ENCODE data around the gene C10orf90. TPM values are rescaled to one million over a fixed set of nuclear protein-coding genes. Genes with fewer than 3 reads are reported as not detected.

C10orf90 gene
- total and polyA plus RNA-seq, 2 of the 8 experiments (the other 6 are each of a cell fraction or from before 2014, with no cell fraction given) = 0.21 TPM; not detected in 1

DNA sequence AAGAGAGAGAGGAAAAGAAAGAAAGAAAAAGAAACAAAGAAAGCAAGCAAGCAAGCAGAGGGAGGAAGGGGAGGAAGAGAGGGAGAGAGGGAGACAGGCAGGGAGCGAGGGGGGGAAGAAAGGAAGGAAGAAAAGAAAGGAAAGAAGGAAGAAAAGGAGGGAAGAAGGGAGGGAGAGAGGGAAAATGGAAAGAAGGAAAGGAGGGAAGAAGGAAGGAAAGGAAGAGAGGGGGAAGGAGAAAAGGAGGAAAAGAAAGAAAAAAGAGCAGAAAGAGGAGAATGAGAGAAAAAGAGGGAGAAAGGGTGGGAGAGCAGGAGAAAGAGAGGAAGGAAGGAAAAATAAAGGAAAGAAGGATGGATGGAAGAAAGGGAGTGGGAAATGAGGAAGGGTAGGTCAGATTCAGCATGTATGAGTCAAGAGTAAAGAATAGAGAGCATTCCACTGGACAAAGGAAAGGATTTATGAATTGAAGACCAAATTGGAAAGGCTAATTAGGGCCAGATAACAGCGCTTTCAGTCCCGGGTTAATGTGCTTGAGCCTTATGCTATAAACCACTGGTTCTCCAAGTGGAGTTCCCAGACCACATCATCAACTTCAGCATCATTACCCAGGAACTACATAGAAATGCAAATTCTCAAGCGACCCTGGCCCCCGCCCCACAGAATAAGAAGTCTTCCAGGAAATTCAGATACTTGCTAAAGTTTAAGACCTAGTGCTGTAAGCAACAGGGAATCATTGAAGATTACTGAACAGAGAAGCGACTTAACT is 85.1 kb downstream of the C10orf90 start:
- H3K4me3 ChIP-seq (ENCODE audit: extremely low read depth in 1 of 4, insufficient read depth in 2 of 4, low read depth in 3 of 4, low read length in 4 of 4) = no peak overlapping the region
- H3K23ac ChIP-seq (ENCODE audit: insufficient read length) = no peak overlapping the region
- DNase-seq (ENCODE audit: low read depth in 1 of 2, low spot score in 2 of 2) (no peak), FAIRE-seq (no peak)
- H3K79me2 ChIP-seq (ENCODE audit: control insufficient read depth in 1 of 2, insufficient read depth in 2 of 2, low read length in 2 of 2) = no peaks in the 10 kb centered on the region
- H4K8ac ChIP-seq (ENCODE audit: extremely low read depth, insufficient read depth, low read length) = no peak overlapping the region
- H2BK120ac ChIP-seq (replicated peaks; ENCODE audit: low read depth, low read length) = no peak overlapping the region
- peaks cover 0 to 8% (median 6%) of the 10 kb centered on the region in 4 experiments; a peak in 5 of 7 replicates for H3K4me1 ChIP-seq (replicated peaks in 1 of 4; ENCODE audit: control insufficient read depth in 3 of 4, insufficient read depth in 4 of 4, low read length in 3 of 4)
- H2BK12ac ChIP-seq (ENCODE audit: low read depth, low read length) = no peak overlapping the region
- no peak overlapping the region for H2AFZ ChIP-seq (ENCODE audit: low read length)
- H4K5ac ChIP-seq (ENCODE audit: insufficient read length, low read depth, low read length) = no peak overlapping the region
- WGBS, 2 experiments (ENCODE audit: extremely low coverage in 1 of 2, insufficient coverage in 1 of 2, insufficient read length in 1 of 2, insufficient replicate concordance in 2 of 2, low coverage in 1 of 2, low lambda C conversion rate in 2 of 2, missing lambda C conversion rate in 1 of 2) = 71% methylated on average over 6 of the region's 6 CpGs; no CpG with 5 or more reads in 1 of the 2 experiments
- no peaks in the 10 kb centered on the region for H3K79me1 ChIP-seq (ENCODE audit: low read depth, low read length)
- no peak overlapping the region for H3K18ac ChIP-seq (ENCODE audit: extremely low read depth, low read length)
- H3K9me3 ChIP-seq (ENCODE audit: insufficient read depth in 2 of 2, low read depth in 1 of 2, low read length in 1 of 2) = no peaks in the 10 kb centered on the region
- no peak overlapping the region for H2BK5ac ChIP-seq (ENCODE audit: low read depth, low read length)
- H3K4me2 ChIP-seq (ENCODE audit: insufficient read depth in 1 of 2, low read depth in 2 of 2, low read length in 2 of 2) = no peak overlapping the region
- H4K20me1 ChIP-seq (replicated peaks in 1 of 2; ENCODE audit: control insufficient read depth in 1 of 2, insufficient read depth in 2 of 2, low read length in 2 of 2) = no peaks in the 10 kb centered on the region
- no peak overlapping the region for H2BK15ac ChIP-seq (ENCODE audit: low read length)
- H3K9ac ChIP-seq (replicated peaks in 1 of 4; ENCODE audit: extremely low read depth in 1 of 4, low read depth in 3 of 4, low read length in 3 of 4) = no peak overlapping the region; a peak in 2 of 7 replicates
- TF ChIP-seq RXRA (IDR thresholded peaks at IDR 0.05; ENCODE audit: insufficient read depth, low read depth, low read length) (no peak), POLR2A (IDR thresholded peaks at IDR 0.05; ENCODE audit: control extremely low read depth in 1 of 2, low read depth in 2 of 2, low read length in 2 of 2) (no peak), POLR2AphosphoS5 (IDR thresholded peaks at IDR 0.05; ENCODE audit: low read depth, low read length) (no peak), SRF (IDR thresholded peaks at IDR 0.05; ENCODE audit: low read depth, low read length) (no peak), BCL11A (IDR thresholded peaks at IDR 0.05; ENCODE audit: low read depth in 2 of 2, low read length in 2 of 2) (no peak), JUND (IDR thresholded peaks at IDR 0.05; ENCODE audit: low read length) (no peak), ZNF274 (IDR thresholded peaks at IDR 0.05; ENCODE audit: borderline replicate concordance, extremely low read depth, low read length) (no peak), CBX8 (IDR thresholded peaks at IDR 0.05; ENCODE audit: borderline replicate concordance, low read depth, low read length) (no peak), BACH1 (IDR thresholded peaks at IDR 0.05; ENCODE audit: low read length) (no peak), KDM1A (IDR thresholded peaks at IDR 0.05; ENCODE audit: borderline replicate concordance, low read length) (no peak)
- TF ChIP-seq, protein P1, sequence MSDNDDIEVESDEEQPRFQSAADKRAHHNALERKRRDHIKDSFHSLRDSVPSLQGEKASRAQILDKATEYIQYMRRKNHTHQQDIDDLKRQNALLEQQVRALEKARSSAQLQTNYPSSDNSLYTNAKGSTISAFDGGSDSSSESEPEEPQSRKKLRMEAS (IDR thresholded peaks at IDR 0.05) = no peak
- TF ChIP-seq, protein P2, sequence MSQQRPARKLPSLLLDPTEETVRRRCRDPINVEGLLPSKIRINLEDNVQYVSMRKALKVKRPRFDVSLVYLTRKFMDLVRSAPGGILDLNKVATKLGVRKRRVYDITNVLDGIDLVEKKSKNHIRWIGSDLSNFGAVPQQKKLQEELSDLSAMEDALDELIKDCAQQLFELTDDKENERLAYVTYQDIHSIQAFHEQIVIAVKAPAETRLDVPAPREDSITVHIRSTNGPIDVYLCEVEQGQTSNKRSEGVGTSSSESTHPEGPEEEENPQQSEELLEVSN (IDR thresholded peaks at IDR 0.05) = no peak
- H3K23me2 ChIP-seq (ENCODE audit: low read depth, low read length) = 0 out of 2 replicates have a peak, but pooled peaks cover 2% of the 10 kb centered on the region
- H3K56ac ChIP-seq (replicated peaks; ENCODE audit: insufficient read length, low read depth, low read length) = no peak overlapping the region
- no peak overlapping the region for H3K27ac ChIP-seq (ENCODE audit: low read depth, low read length)
- H2AK5ac ChIP-seq (ENCODE audit: low read depth, low read length) = no peak overlapping the region
- ChIA-PET POLR2A (ENCODE audit: partially characterized antibody) (no interaction called here), CTCF (ENCODE audit: partially characterized antibody) (interaction anchor here (1.7 kb wide), 1 partner anchor 13 kb away, joined by 5 read pairs; no protein-coding TSS in a partner anchor)
- no peaks in the 10 kb centered on the region for H3K36me3 ChIP-seq (ENCODE audit: control insufficient read depth in 2 of 4, insufficient read depth in 4 of 4, low read length in 3 of 4)
- no peak overlapping the region for H3K14ac ChIP-seq (ENCODE audit: insufficient read length)
- H3K27me3 ChIP-seq (replicated peaks in 1 of 4; ENCODE audit: control insufficient read depth in 3 of 4, extremely low read depth in 1 of 4, insufficient read depth in 3 of 4, low read length in 3 of 4) = no peaks in the 10 kb centered on the region
- no peak overlapping the region for H2BK20ac ChIP-seq (ENCODE audit: low read length)
- no peak overlapping the region for H4K91ac ChIP-seq (replicated peaks; ENCODE audit: insufficient read length, low read length)
- no peak overlapping the region for H3K4ac ChIP-seq (replicated peaks; ENCODE audit: insufficient read length, low read depth, low read length)

Data from H1 (cell line).